Measurements from ENCODE around the gene NPC1.

GRCh38 chr18:23593720-23594119 lies 7.4 kb upstream of the NPC1 start:
- TF ChIP-seq CTCF (conservative IDR thresholded peaks at IDR 0.05 in 1 of 2, IDR thresholded peaks at IDR 0.05 in 1 of 2; ENCODE audit: extremely low read depth in 1 of 2, insufficient read depth in 1 of 2, low read depth in 1 of 2, low read length in 2 of 2) (no peak), EZH2 (IDR thresholded peaks at IDR 0.05; ENCODE audit: borderline replicate concordance, low read length) (no peak)

Measured in mammary epithelial cell (primary cell).